Activated T-cell treated with anti-CD3 and anti-CD28 coated beads, Interleukin-2, amount 50 U/mL, for 1 hour (primary cell): Measurements from ENCODE around the gene MED29.

Experiments
- DNase-seq: peaks from one replicate; pipeline ENCODE4 v3.0.0-alpha.2; 2020

Gene MED29

DNA sequence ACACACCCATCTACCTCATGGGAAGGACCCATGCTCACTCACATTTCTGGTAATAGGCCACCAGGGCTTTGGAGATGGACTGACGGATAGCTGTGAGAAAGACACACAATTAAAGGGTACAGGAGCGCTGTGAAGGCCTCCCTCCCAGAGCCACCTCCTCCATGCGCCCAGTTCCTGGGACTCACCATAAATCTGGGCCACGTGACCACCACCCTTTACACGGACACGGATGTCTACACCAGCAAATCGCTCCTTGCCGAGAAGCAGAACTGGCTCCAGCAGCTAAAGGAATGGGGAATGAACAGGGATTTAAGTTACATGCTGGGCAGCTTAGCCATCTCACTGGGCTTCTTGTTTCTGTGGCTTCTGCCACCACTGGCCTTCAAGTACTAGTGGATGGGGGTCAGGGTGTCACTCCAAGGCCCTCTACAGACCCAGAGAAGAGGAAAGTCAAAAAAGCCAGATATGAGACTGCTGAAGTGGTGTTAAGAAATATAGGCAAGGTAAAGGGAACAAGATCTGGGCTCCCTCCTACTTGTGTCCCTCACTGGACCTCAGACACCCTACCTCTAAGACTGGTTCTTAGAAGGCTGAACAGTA lies 42.4 kb downstream of the MED29 start:
- DNase-seq, result no peak

DNA sequence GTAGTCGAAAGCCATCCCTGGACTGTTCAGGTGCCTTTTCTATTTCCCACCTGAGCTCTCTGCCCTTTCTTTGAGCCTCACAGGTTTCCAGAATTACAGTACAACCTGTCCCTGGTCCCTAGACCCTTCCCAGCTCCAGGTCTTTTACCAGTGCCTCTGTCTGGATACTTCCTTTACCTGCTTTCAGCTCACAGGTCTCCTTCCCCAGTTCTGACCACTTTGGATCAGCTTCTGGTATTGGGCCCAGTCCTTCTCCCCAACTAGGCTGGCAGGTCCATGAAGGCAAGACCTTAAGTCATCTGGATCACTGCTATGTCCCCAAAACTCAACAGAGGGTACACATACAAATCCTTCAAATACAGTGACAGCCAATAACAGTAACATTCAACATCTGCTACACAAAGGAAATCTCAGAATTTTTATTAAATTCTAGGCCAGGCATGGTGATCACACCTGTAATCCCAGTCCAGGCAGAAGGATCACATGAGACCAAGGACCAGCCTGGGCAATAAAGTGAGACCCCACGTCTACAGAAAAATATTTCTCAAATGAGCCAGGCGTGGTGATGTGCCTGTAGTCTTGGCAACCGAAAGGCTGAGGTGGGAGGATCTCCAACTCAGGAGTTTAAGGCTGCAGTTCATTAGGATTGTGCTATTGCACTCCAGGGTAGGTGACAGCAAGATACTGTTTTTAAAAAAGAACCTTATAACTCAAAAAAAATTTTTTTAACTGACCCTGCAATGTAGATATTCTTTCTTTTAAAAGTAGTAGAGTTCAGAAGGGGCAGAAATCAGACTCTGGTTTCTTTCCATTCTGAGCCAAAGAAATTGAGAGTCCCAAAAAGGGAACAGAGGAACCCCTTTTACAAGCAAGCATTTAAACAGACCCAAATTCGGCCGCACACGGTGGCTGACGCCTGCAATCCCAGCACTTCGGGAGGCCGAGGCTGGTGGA lies 43.2 kb downstream of the MED29 start:
- no peak for DNase-seq

DNA sequence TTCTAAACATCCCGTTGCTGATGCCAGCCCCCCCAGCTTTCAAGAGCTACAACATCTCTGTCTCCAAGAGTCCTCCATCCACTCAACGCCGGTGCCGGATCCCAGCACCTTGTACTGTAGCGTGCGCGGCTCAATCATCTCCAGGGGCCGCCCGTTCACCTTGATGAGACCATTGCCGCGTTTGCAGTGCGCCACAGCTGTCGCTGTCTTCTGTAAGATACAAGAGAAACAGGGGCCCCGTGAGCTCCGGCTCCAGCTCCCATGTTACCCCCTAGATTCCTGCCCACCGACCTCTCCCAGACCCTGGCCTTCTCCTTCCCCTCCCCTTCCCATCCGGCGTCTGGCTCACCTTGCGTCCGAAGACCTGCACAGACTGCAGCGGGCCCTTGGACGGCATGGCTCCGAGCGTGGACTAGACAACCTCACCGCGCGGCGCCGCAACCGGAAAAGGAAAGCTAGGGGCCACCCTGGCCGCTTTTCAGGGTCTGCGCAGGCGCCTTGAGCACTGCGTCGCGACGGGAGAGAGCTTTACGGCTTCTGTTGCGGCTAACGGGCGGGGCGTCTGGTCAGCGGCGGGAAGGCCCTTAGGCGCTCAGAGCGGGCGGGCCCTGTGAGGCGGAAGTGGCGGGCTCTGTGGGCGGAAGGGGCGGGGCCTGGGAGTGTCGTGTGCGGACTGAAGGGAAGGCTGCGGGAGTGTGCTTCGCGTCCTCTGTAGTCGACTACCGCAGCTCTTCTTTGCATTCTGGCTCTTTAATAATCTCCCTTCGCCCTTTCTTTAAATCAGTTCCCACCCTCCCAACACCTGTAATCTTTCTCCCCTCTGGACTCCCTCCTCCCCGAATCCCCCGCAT lies 44.5 kb downstream of the MED29 start, which contains the start of gene RPS16:
TSS of gene RPS16 (minus strand) at position 451 of the 851 bp plus-strand sequence. CDS start at position 397, 54 bp downstream.
- peak; percentile 98 for DNase-seq

DNA sequence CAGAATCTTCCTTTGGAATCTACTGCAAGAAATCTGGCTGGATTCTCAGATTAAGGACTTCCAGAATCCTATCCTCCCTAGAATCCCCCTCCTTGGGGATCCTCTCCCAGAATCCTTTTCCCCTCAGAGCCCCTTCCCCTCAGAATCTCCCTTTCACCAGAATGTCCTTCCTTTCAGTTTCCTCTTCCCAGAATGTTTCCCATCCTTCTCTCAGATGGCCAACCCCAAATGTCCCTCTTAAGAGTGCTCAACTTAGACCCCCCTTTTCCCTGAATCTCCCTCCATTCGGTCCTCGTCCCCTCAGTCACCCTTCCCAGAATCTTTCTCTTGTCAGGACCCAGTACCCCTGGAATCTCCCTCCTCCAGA lies 45.2 kb downstream of the MED29 start:
- no peak for DNase-seq

DNA sequence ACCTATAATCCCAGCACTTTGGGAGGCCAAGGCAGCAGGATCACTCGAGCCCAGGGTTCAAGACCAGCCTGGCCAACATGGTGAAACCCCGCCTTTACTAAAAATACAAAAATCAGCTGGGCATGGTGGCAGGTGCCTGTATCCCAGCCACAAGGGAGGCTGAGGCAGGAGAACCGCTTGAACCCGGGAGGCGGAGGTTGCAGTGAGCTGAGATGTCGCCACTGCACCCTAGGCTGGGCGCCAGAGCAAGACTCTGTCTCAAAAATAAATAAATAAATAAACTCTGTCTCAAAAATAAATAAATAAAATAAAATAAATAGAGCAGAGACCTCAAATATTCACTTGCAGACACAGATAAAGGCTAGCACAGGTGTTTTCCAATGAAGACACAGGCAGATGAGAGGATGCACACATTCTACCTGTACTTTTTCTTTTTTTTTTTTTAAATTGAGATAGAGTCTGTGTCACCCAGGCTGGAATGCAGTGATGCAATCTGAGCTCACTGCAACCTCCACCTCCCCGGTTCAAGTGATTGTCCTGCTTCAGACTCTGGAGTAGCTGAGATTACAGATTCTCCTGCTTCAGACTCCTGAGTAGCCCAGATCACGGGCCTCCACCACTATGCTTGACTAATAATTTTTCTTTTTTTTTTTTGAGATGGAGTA lies 47.2 kb downstream of the MED29 start:
- DNase-seq, result no peak

DNA sequence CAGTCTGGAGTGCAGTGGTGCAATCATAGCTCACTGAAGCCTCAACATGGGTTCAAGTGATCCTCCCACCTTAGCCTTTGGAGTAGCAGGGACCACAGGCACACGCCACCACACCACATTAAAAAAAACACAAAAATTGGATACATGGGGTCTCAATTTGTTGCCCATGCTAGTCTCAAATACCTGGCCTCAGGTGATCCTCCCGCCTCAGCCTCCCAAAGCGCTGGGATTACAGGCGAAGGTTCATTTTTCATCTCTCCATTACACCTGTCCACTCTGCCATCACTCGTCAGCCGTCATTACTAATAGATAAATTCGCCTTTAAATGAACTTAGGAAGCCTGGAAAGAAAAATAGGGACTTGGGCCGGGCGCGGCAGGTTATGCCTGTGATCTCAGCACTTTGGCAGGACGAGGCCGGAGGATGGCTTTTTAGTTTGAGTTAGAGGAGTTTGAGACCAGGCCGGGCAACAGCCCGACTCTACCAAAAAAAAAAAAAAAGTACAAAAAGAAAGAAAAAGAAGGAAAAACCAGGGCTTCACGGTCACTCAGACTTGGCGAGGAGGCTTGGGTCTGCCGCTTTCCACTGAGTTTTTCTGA lies 53.5 kb downstream of the MED29 start:
- DNase-seq, result no peak

DNA sequence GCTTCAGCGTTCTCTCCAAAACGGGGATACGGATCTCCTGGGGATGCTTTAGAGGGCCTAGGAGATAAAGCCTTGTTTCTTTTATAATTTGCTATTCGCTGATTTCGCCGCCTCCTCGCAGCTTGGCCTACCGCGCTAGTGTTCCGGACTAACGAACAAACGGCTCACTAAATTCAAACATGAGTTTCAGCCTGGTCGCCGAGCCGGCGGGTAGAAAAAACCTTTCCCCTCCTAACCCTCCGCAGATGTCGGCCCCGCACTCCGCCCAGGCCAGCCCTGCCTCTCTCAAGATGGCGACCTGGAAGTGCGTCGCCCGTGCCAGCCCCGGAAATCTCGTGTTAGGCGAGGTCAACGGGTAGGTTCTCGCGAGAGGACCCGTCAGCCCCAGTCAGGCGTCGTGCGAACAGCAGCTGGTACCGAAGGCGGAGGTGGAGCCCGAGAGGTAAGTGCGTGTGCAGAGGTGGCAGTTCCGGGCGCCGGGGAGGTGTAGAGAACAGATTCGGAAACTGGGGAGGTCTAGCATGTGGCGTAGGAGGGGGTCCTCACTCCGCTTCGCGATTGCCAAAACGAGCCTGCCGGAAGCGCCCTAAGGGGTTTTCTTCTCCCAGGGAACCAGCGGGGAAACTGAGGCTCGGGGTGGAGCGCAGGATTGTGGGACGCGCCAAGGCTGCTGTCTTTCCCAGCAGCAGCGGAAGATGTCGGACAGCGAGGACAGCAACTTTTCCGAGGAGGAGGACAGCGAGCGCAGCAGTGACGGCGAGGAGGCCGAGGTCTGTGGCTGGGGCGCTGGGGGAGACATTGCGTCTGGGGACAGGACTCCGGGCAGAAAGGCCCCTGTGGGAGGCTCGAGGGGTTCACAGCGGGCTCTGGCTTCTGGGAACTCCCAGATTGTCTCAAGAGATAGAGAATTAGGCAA lies 54.3 kb downstream of the MED29 start, which contains the start of gene SUPT5H:
TSS of gene SUPT5H (plus strand) at position 387 of the 916 bp plus-strand sequence. CDS start at position 696, 309 bp downstream.
- DNase-seq, result peak; percentile 95

DNA sequence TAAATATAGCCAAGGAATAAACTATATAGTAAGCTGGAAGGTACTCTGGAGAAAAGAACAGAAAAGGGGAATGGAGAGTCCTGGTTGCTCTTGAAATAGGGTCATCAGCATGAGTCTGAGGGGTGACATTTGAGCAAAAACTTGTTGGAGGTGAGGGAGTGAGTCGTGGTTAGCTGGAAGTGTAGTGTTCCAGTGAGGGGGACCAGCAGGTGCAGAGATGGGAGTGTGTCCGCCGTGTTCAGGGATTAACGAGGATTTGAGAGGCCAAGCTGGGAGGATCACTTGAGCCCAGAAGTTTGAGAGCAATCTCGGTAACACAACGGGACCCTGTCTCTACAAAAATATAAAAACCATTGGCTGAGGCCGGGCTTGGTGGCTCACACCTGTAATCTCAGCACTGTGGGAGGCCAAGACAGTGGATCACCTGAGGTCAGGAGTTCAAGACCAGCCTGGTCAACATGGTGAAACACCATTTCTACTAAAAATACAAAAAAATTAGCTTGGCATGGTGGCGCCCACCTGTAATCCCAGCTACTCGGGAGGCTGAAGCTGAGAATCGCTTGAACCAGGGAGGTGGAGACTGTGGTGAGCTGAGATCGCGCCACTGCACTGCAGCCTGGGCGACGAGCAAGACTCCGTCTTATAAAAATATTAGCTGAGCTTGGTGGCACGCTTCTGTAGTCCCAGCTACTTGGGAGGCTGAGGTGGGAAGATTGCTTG lies 55.3 kb downstream of the MED29 start:
- no peak for DNase-seq

DNA sequence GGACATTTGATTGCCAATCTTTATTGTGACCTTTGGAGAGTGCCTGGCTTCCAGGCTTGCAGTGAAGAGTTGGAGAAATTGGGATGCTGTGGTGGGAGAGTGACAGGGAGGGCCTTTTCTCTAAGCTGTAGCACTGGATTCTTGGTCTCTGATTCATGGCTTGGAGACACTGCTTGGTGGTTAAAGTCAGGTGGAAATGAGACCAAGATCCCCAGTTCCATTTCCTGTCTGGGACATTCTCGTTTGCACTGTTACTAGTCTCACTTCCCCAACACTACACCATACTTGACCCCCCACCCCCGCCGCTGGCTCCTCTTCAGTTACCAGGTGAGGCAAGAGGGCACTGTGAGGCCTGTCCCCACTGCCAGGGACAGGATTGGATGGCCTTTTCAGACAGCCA lies 57.1 kb downstream of the MED29 start:
- no peak for DNase-seq

DNA sequence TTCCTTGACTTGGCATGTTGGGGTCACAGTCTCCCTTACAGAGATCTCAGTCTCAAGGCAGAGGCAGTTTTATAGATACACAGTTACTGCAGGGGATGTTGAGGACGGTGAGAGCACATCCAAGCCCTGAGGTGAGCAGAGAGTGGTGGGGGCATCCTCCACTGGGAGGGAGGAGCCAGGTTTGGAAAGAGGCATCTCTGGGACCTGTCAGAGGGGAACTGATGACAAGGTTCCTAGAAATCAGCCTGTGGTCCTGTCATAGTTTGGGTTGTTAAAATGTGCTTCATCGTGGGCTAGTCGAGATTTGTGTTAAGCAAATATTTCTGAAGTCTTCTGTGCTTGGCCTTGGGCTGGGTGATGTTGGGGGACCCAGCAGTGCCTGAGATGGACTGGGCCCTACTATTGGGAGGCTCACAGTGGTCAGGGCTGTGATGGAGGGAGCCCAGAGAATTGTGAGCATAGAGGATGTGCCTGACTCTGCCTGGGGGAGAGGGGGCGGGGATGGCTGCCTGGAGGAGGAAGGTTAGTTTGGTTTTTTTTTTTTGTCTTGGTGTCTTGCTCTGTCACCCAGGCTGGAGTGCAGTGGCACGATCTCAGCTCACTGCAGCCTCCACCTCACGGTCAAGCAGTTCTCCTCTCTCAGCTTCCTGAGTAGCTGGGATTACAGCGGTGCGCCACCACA lies 58.1 kb downstream of the MED29 start:
- no peak for DNase-seq
